K562 (cell line): ENCODE data around the gene RGS6. TPM values are rescaled to one million over a fixed set of nuclear protein-coding genes. Genes with fewer than 3 reads are reported as not detected.

Experiments used
- ATAC-seq: fragments of 200-7000 bp; cut with Tn5 transposase; 3 replicates; pipeline ENCODE4 v1.9.1; 2020; ENCODE audit warnings: moderate library complexity
- BruUV-seq: library from RNA; stranded (reverse); fragments of 400-500 nt; replicated peaks from 2 replicates; lab custom pipeline; 2021; lab: Mats Ljungman, UMichigan
- CTCF ChIA-PET: fragments of 300-600 bp; formaldehyde crosslinking; extraction: SDS; loops from one replicate; lab custom pipeline; 2021; ENCODE audit warnings: low intra/inter-chr PET ratio; lab: Yijun Ruan, JAX
- POLR2A ChIA-PET: fragments of 300-600, 350-650 bp; sonication (Branson Sonifier 250); formaldehyde crosslinking; extraction: SDS; loops from one replicate; lab custom pipeline; 2021; ENCODE audit warnings: antibody characterized with exemption, inconsistent platforms; lab: Yijun Ruan, JAX
- DNase-seq, 4 experiments: peaks; one replicate each; pipeline versions ENCODE4 v3.0.0 to v3.0.0-alpha.2; 2011 to 2018; ENCODE audit warnings: low spot score in 3 of 4, mixed read lengths in 3 of 4; ENCODE audit errors: extremely low read depth in 1 of 4
- FAIRE-seq: peaks from 2 replicates; lab custom pipeline; 2011; peaks lifted over from hg19 to GRCh38; lab: Jason Lieb, UNC
- H2AFZ ChIP-seq: 2 replicates; pipeline ENCODE4 v1.6.0; 2011; ENCODE audit warnings: low read depth, low read length, control low read depth, inconsistent platforms
- H3K27ac ChIP-seq: fragments of 200-600 bp; 3 replicates; pipeline ENCODE4 v1.8.0; 2011; ENCODE audit warnings: low read depth, mild to moderate bottlenecking, control low read depth, inconsistent platforms, low read length, moderate library complexity, mixed read lengths; ENCODE audit errors: extremely low read depth
- H3K27me3 ChIP-seq, 2 experiments: fragments of 300-600 bp in 1 of 2; 2 replicates in 1 of 2; 3 replicates in 1 of 2; pipeline versions ENCODE4 v1.6.0 to v1.8.0; 2011; ENCODE audit warnings: inconsistent platforms in 2 of 2, low read length in 2 of 2, mild to moderate bottlenecking in 1 of 2, mixed read lengths in 1 of 2, moderate library complexity in 1 of 2; ENCODE audit not compliant: control insufficient read depth in 2 of 2, insufficient read depth in 2 of 2
- H3K36me3 ChIP-seq: fragments of 300-600 bp; 3 replicates; pipeline ENCODE4 v1.8.0; 2011; ENCODE audit warnings: mild to moderate bottlenecking, low read length, inconsistent platforms; ENCODE audit not compliant: control insufficient read depth, insufficient read depth
- H3K4me1 ChIP-seq, 2 experiments: fragments of 200-600 bp in 1 of 2; replicated peaks in 1 of 2; 2 replicates in 1 of 2; 3 replicates in 1 of 2; pipeline versions ENCODE4 v1.5.1 to v1.8.0; 2011; ENCODE audit warnings: inconsistent platforms in 2 of 2, low read length in 2 of 2, mild to moderate bottlenecking in 1 of 2, mixed read lengths in 1 of 2, moderate library complexity in 1 of 2; ENCODE audit not compliant: control insufficient read depth in 2 of 2, insufficient read depth in 2 of 2
- H3K4me2 ChIP-seq: 2 replicates; pipeline ENCODE4 v1.6.1; 2011; ENCODE audit warnings: low read length, control low read depth, inconsistent platforms, mixed read lengths; ENCODE audit not compliant: insufficient read depth
- H3K4me3 ChIP-seq: fragments of 200-600 bp; sonication (generic), shearing (Covaris generic); 2 replicates; pipeline ENCODE4 v1.5.1; 2016; ENCODE audit warnings: control low read depth, inconsistent platforms
- H3K79me2 ChIP-seq: fragments of 200-600 bp; 3 replicates; pipeline ENCODE4 v1.8.0; 2011; ENCODE audit warnings: low read length, inconsistent platforms; ENCODE audit not compliant: control insufficient read depth, insufficient read depth
- H3K9ac ChIP-seq, 2 experiments: 2 replicates each; pipeline versions ENCODE4 v1.6.0 to v1.6.1; 2011; ENCODE audit warnings: low read depth in 2 of 2, low read length in 2 of 2, control low read depth in 1 of 2, inconsistent platforms in 1 of 2, mild to moderate bottlenecking in 1 of 2, mixed read lengths in 1 of 2; ENCODE audit not compliant: insufficient read depth in 1 of 2
- H3K9me1 ChIP-seq: one replicate; pipeline ENCODE4 v1.6.0; 2011; ENCODE audit warnings: inconsistent platforms, mild to moderate bottlenecking, low read length, moderate library complexity; ENCODE audit not compliant: control insufficient read depth, insufficient read depth
- H3K9me3 ChIP-seq: replicated peaks from 2 replicates; pipeline ENCODE4 v1.5.1; 2011; ENCODE audit warnings: low read depth, low read length, inconsistent platforms; ENCODE audit not compliant: control insufficient read depth, insufficient read depth
- H4K20me1 ChIP-seq: replicated peaks from 2 replicates; pipeline ENCODE4 v1.6.1; 2011; ENCODE audit warnings: low read length, inconsistent platforms, mixed read lengths; ENCODE audit not compliant: control insufficient read depth, insufficient read depth
- GTF2F1 ChIP-seq: IDR thresholded peaks from 2 replicates; pipeline ENCODE4 v1.6.1; 2011; ENCODE audit warnings: low read depth, low read length, improper control_type of control experiment
- RAD21 ChIP-seq, 2 experiments: fragments of 250-450 bp in 1 of 2; fragments of 450-650 bp in 1 of 2; sonication (Bioruptor Pico) in 1 of 2; formaldehyde crosslinking in 1 of 2; IDR thresholded peaks in 1 of 2; conservative IDR thresholded peaks in 1 of 2; 2 replicates each; pipeline versions ENCODE4 v1.4.0 to v1.8.0; 2020 to 2022; ENCODE audit warnings: mild to moderate bottlenecking in 2 of 2, moderate library complexity in 1 of 2
- ZNF551 ChIP-seq: fragments of 250-450 bp; sonication (Bioruptor Pico); IDR thresholded peaks from 2 replicates; pipeline ENCODE4 v1.5.0; 2021; ENCODE audit warnings: mild to moderate bottlenecking, moderate library complexity
- ZNF655 ChIP-seq: fragments of 250-450 bp; sonication (Bioruptor Pico); IDR thresholded peaks from 2 replicates; pipeline ENCODE4 v1.5.0; 2021
- WGBS: fragments of 100-300 bp; shearing (Covaris generic); methylation state at CpG from one replicate; pipeline ENCODE4 v1.1.6; 2016; ENCODE audit warnings: low coverage, mixed read lengths; ENCODE audit not compliant: insufficient coverage; ENCODE audit errors: missing lambda C conversion rate; 5-methylcytosine and 5-hydroxymethylcytosine counted together
- in situ Hi-C: fragments of 300-500 bp; cut with MboI; formaldehyde crosslinking; loops from 4 replicates; pipeline ENCODE4 v1.15.0; 2018; ENCODE audit warnings: inconsistent platforms, mixed read lengths
- intact Hi-C: fragments of 100-400 bp; cut with micrococcal nuclease; formaldehyde crosslinking; loops from 2 replicates; pipeline ENCODE4 v1.14.2; 2022
- polyA plus RNA-seq, 8 experiments: library from polyadenylated mRNA; depleted of rRNA in 4 of 8; stranded (reverse) in 5 of 8; unstranded in 3 of 8; fragments of >200 nt; fragmentation: Nextera tagmentation in 2 of 8; fragmentation: Illumina TruSeq in 1 of 8; extraction: Ambion mirVana in 2 of 8; extraction: Trizol in 1 of 8; gene quantifications; 2 replicates each; pipeline versions ENCODE4 v1.2.1 to v1.2.3, GENCODE V29; 2011 to 2014; ENCODE audit warnings: inconsistent platforms in 1 of 8, missing spikeins in 1 of 8
- total RNA-seq, 7 experiments: library from RNA; depleted of rRNA in 6 of 7; stranded (reverse); fragments of >200 nt in 6 of 7; fragmentation: Illumina TruSeq in 2 of 7; extraction: Trizol in 2 of 7; gene quantifications; 2 replicates each; pipeline versions ENCODE4 v1.2.1 to v1.2.3, GENCODE V29; 2011 to 2021; ENCODE audit warnings: low replicate concordance in 1 of 7

Gene RGS6
- total and polyA plus RNA-seq, 9 of the 15 experiments (the other 6 are each of a cell fraction or from before 2014, with no cell fraction given), result not detected

DNA sequence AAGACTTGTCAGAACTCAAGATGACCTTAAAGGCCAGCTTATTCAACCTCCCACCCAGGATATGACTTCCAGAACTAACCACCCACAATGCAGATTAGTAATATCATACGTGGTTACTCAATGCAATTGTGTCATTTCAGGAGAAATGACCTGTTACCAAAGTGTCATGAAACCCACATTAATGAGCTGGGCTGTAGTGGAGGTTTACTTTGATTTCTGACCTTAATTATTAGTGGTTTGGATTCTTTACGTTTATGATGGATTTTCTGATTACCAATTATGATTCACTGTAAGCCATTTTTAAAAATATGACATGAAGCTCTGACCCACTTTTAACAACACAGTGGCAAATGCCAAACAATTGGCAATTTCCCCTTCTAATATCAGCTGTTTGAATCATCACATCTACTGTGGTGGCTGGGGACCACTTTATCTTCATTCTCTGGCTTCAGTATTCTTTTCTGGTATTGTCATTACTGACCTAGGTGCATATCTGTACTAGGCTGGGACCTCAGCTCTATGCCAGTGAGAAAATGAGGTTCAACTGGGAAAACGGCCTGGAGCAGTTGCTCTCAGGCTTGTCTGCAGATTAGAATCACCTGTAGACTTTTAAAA is 223.3 kb downstream of the RGS6 start:
- CTCF ChIA-PET, result no interaction called here
- no peak overlapping the region for H3K27ac ChIP-seq
- DNase-seq (no peak), FAIRE-seq (no peak), ATAC-seq (no peak)
- H3K4me1 ChIP-seq, result no peaks in the 10 kb centered on the region
- no peaks in the 10 kb centered on the region for H3K36me3 ChIP-seq
- no peak overlapping the region for H2AFZ ChIP-seq
- WGBS, result 0% methylated on average over 3 of the region's 3 CpGs
- no peak overlapping the region for H3K9ac ChIP-seq
- H3K9me1 ChIP-seq, result no peaks in the 10 kb centered on the region
- no TSS peak for BruUV-seq
- H3K27me3 ChIP-seq, result no peaks in the 10 kb centered on the region
- H4K20me1 ChIP-seq, result no peaks in the 10 kb centered on the region
- no peaks in the 10 kb centered on the region for H3K79me2 ChIP-seq
- in situ Hi-C loops, result no loop called here
- no peaks in the 10 kb centered on the region for H3K9me3 ChIP-seq
- POLR2A ChIA-PET, result no interaction called here
- H3K4me3 ChIP-seq, result no peak overlapping the region
- intact Hi-C loops, result no loop called here
- TF ChIP-seq ZNF655 (no peak), ZNF551 (no peak), GTF2F1 (no peak), RAD21 (CRISPR knock-in tag; conservative IDR thresholded peaks at IDR 0.05 in 1 of 2, IDR thresholded peaks at IDR 0.05 in 1 of 2) (no peak)
- no peak overlapping the region for H3K4me2 ChIP-seq
